Heart right ventricle (tissue), 16 donors: ENCODE results near the gene BOD1L1. TPM values are rescaled to one million over a fixed set of nuclear protein-coding genes. Genes with fewer than 3 reads are reported as not detected.

Source experiments
- ATAC-seq, 8 donors: fragments of 200-7000 bp; cut with Tn5 transposase; one replicate each; pipeline ENCODE4 v1.9.1; 2020; ENCODE audit warnings: mild to moderate bottlenecking in 8 of 8, moderate library complexity in 8 of 8, moderate number of reproducible peaks in 1 of 8
- DNase-seq, 2 donors: peaks; one replicate each; pipeline ENCODE4 v3.0.0-alpha.2; 2020
- H3K27ac ChIP-seq, 10 donors: fragments of 200-600 bp; sonication (generic) in 2 of 10; one replicate each; pipeline versions ENCODE4 v1.5.0 to v1.8.0; 2020 to 2022; ENCODE audit warnings: mild to moderate bottlenecking in 3 of 10
- H3K27me3 ChIP-seq, 7 donors: fragments of 200-600 bp; one replicate each; pipeline ENCODE4 v1.8.0; 2021 to 2022; ENCODE audit warnings: mild to moderate bottlenecking in 2 of 7
- H3K36me3 ChIP-seq, 9 donors: fragments of 200-600 bp; sonication (generic) in 1 of 9; one replicate each; pipeline versions ENCODE4 v1.5.0 to v1.8.0; 2020 to 2022; ENCODE audit warnings: mild to moderate bottlenecking in 2 of 9
- H3K4me1 ChIP-seq, 9 donors: fragments of 200-600 bp; sonication (generic) in 1 of 9; one replicate each; pipeline versions ENCODE4 v1.5.0 to v1.8.0; 2020 to 2022; ENCODE audit warnings: mild to moderate bottlenecking in 4 of 9
- H3K4me3 ChIP-seq, 10 donors: fragments of 200-600 bp; sonication (generic) in 2 of 10; one replicate each; pipeline versions ENCODE4 v1.5.0 to v1.8.0; 2020 to 2022; ENCODE audit warnings: mild to moderate bottlenecking in 7 of 10, moderate library complexity in 2 of 10
- H3K9me3 ChIP-seq, 11 donors: fragments of 200-600 bp in 10 of 11; sonication (generic) in 2 of 11; one replicate each; pipeline versions ENCODE4 v1.5.0 to v1.8.0; 2013 to 2022; ENCODE audit warnings: mild to moderate bottlenecking in 2 of 11, control low read depth in 1 of 11, moderate library complexity in 1 of 11
- CTCF ChIP-seq, 9 donors: fragments of 200-600 bp; sonication (generic) in 2 of 9; IDR thresholded peaks; one replicate each; pipeline versions ENCODE4 v1.5.0 to v1.8.0; 2021 to 2022; ENCODE audit warnings: antibody characterized with exemption in 9 of 9, mild to moderate bottlenecking in 5 of 9, moderate library complexity in 1 of 9
- WGBS, 2 donors: extraction: QIAGEN DNeasy Blood & Tissue Kit; methylation state at CpG; one replicate each; pipeline ENCODE4 v1.1.7; 2013; ENCODE audit warnings: inconsistent platforms in 1 of 2; 5-methylcytosine and 5-hydroxymethylcytosine counted together
- intact Hi-C, 10 donors: fragments of 100-400 bp; cut with DNase I; formaldehyde crosslinking; loops; one replicate each; pipeline versions ENCODE4 v1.11.1 to v1.14.2; 2022
- polyA plus RNA-seq, 2 donors: library from polyadenylated mRNA; stranded (reverse); fragments of 200-250 nt; gene quantifications; one replicate each; pipeline ENCODE4 v1.2.3, GENCODE V29; 2013
- total RNA-seq, 10 donors: library from RNA; stranded (reverse); fragmentation: NEBNext Ultra II Directional in 3 of 10; extraction: Animal tissue kit (Norgen Biotek cat#: 25700) in 3 of 10; gene quantifications; one replicate each; pipeline versions ENCODE4 v1.2.1 to v1.2.4, GENCODE V29; 2021 to 2023
- donor health status: Arrhythmogenic right ventricular cardiomyopathy.
- donor health status: ischemic (EF 13 %, LVEDD 7.1; RV severe dilation, severe dysfunction).
- donor health status: healthy with polysubstance abuse.
- donor health status: DM: no; HTN: yes; CAD: no.
- donor health status: DM: no; HTN: no; CAD: no.
- donor health status: ischemic (EF 25% LVEDD 6.9; RV normal size, moderate dysfunction).
- donor health status: ischemic (EF 25% LVEDD 5.7; RV mildly dilated, moderate dysfunction).
- donor health status: healthy.
- donor health status: DM: yes; HTN: yes; CAD: no.
- donor health status: Ischemic cardiomyopathy.
- donor health status: ischemic (EF 35%, LVEDD 5.7; RV mildly dilated, moderate dysfunction).
- donor health status: nonischemic (EF 11% LVEDD 7.7; RV severe dilation, severe dysfunction).
- donor health status: DM: yes; HTN: yes; CAD: no.
- donor health status: PGD.
- donor health status: ischemic (EF 29% LVEDD 5.4; RV normal size, mild dysfunction).
- donor health status: nonischemic (EF 23%, LVEDD 6.1; RV moderate dilation, normal function).

BOD1L1 gene
- total and polyA plus RNA-seq, 12 donors = 7.9 to 28.1 (median 23.5) TPM

- ATAC-seq = no peak
- H3K9me3 ChIP-seq = no peaks in the 10 kb centered on the region
- H3K4me3 ChIP-seq = peak overlapping the region in 1 of 10 donors; percentile 2
- H3K4me1 ChIP-seq = peaks cover 5 to 62% (median 33%) of the 10 kb centered on the region in 9 donors
- no peak for DNase-seq
- no peaks in the 10 kb centered on the region for H3K36me3 ChIP-seq
- H3K27me3 ChIP-seq = peaks cover 74 to 100% (median 100%) of the 10 kb centered on the region in 7 donors
- intact Hi-C loops = loop anchor here in 2 of 10 donors (10.0 kb wide), 1 partner anchor 805 kb away; no protein-coding TSS in a partner anchor
- 5 to 7% methylated on average over 42 of the region's 42 CpGs for WGBS, 2 donors
- TF ChIP-seq CTCF (IDR thresholded peaks at IDR 0.05) = no peak
- no peak overlapping the region for H3K27ac ChIP-seq
Observed at GRCh38 chr4:13539619-13540445, 87.7 kb downstream of the BOD1L1 start.

GRCh38 chr4:13539047-13539618 lies 88.4 kb downstream of the BOD1L1 start:
- H3K9me3 ChIP-seq = no peaks in the 10 kb centered on the region
- H3K36me3 ChIP-seq = no peaks in the 10 kb centered on the region
- H3K27me3 ChIP-seq = peaks cover 72 to 100% (median 100%) of the 10 kb centered on the region in 7 donors
- H3K4me1 ChIP-seq = peaks cover 5 to 62% (median 33%) of the 10 kb centered on the region in 9 donors
- DNase-seq (no peak), ATAC-seq (no peak)
- peak overlapping the region in 1 of 10 donors; percentile 6 for H3K4me3 ChIP-seq
- H3K27ac ChIP-seq = no peak overlapping the region
- intact Hi-C loops = no loop called here
- WGBS, 2 donors = 2% methylated on average over 23 of the region's 23 CpGs
- TF ChIP-seq CTCF (IDR thresholded peaks at IDR 0.05) = no peak

- intact Hi-C loops = no loop called here
- Histone ChIP-seq H3K4me1 (peaks cover 2 to 55% (median 27%) of the 10 kb centered on the region in 9 donors), H3K9me3 (no peaks in the 10 kb centered on the region), H3K27ac (no peak overlapping the region), H3K27me3 (peaks cover 65 to 100% (median 100%) of the 10 kb centered on the region in 7 donors), H3K36me3 (no peaks in the 10 kb centered on the region), H3K4me3 (no peak overlapping the region)
- 18 to 19% methylated on average over 16 of the region's 16 CpGs for WGBS, 2 donors
- ATAC-seq (no peak), DNase-seq (no peak)
- TF ChIP-seq CTCF (IDR thresholded peaks at IDR 0.05) = no peak
Observed at GRCh38 chr4:13538427-13538973, 89.0 kb downstream of the BOD1L1 start.

- no peak overlapping the region for H3K4me3 ChIP-seq
- 5 to 11% methylated on average over 10 of the region's 10 CpGs for WGBS, 2 donors
- H3K9me3 ChIP-seq = no peaks in the 10 kb centered on the region
- ATAC-seq = no peak
- H3K27me3 ChIP-seq = peaks cover 62 to 100% (median 100%) of the 10 kb centered on the region in 7 donors
- intact Hi-C loops = no loop called here
- DNase-seq = no peak
- H3K36me3 ChIP-seq = no peaks in the 10 kb centered on the region
- no peak overlapping the region for H3K27ac ChIP-seq
- no peak for TF ChIP-seq CTCF (IDR thresholded peaks at IDR 0.05)
- peaks cover 2 to 53% (median 26%) of the 10 kb centered on the region in 9 donors for H3K4me1 ChIP-seq
Observed at GRCh38 chr4:13537832-13538177, 89.7 kb downstream of the BOD1L1 start.
